Peyer's patch (tissue), 4 donors: Measurements from ENCODE around the gene CHST6. TPM values are rescaled to one million over a fixed set of nuclear protein-coding genes. Genes with fewer than 3 reads are reported as not detected.

Experiments used
- DNase-seq, 3 donors: peaks; one replicate each; pipeline ENCODE4 v3.0.0-alpha.2; 2017 to 2019
- H3K27ac ChIP-seq, 4 donors: fragments of 200-600 bp; sonication (generic); one replicate each; pipeline ENCODE4 v1.5.1; 2016 to 2019
- H3K27me3 ChIP-seq, 2 donors: fragments of 200-600 bp; sonication (generic); one replicate each; pipeline ENCODE4 v1.5.1; 2019
- H3K36me3 ChIP-seq, 3 donors: fragments of 200-600 bp; sonication (generic); one replicate each; pipeline ENCODE4 v1.5.1; 2016 to 2019
- H3K4me1 ChIP-seq, 4 donors: fragments of 200-600 bp; sonication (generic); one replicate each; pipeline ENCODE4 v1.5.1; 2016 to 2019
- H3K4me3 ChIP-seq, 4 donors: fragments of 200-600 bp; sonication (generic); 1 replicate in 3 of 4; 2 replicates in 1 of 4; pipeline ENCODE4 v1.5.1; 2016 to 2019; ENCODE audit warnings: mild to moderate bottlenecking in 1 of 4
- H3K9me3 ChIP-seq, 4 donors: fragments of 200-600 bp; sonication (generic); one replicate each; pipeline ENCODE4 v1.5.1; 2016 to 2019; ENCODE audit warnings: mild to moderate bottlenecking in 1 of 4
- CTCF ChIP-seq, 6 experiments: fragments of 450-650 bp in 4 of 6; fragments of 200-600 bp in 2 of 6; sonication (generic) in 1 of 6; IDR thresholded peaks; one replicate each; pipeline ENCODE4 v1.5.1; 2017 to 2019; ENCODE audit warnings: antibody characterized with exemption in 6 of 6, mild to moderate bottlenecking in 3 of 6, moderate library complexity in 1 of 6
- POLR2A ChIP-seq, 2 donors: fragments of 450-650 bp; IDR thresholded peaks; one replicate each; pipeline ENCODE4 v1.5.1; 2017; ENCODE audit warnings: antibody characterized with exemption in 2 of 2, mild to moderate bottlenecking in 2 of 2, moderate library complexity in 2 of 2
- total RNA-seq, 4 donors: library from RNA; depleted of rRNA; stranded (reverse); fragments of >200 nt; gene quantifications; one replicate each; pipeline ENCODE4 v1.1.0, GENCODE V29; 2016

Gene CHST6
- total RNA-seq, 4 donors from 2014 or later, result 12.8 to 50.2 (median 22.3) TPM; not detected in 1

DNA sequence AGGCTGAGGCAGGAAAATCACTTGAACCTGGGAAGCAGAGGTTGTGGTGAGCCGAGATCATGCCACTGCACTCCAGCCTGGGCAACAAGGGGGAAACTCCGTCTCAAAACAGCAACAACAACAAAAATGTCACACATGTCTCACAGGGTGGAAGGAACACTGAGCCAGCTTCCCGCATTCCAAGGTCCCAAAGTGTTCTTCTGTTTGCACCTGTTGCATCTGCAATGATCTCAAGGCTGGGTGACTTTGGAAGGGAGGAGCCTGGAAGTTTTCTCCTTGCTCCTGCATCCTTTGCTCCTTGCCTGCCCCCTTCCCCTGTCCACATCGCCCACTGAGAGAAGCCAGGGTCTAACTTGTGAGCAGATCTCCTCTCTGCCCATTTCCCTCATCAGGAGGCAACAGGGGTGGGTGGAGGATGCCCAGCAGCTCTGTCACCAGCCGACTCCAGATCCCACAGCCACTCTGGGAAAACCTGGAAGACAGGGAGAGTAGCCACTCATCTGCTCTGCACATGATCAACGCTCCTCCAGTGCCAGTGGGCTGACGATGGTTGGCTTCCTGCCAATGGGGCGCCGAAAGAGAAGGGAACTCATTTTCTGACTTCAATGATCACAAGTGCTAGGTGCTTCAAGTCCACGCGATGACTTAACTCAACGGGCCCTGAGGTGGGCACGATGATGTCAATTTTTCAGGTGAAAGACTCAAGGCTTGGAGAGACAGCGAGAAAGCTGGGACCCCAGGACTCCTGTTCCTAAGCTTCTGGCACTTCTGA, 12.6 kb downstream of the CHST6 start:
- Histone ChIP-seq H3K27me3 (no peaks in the 10 kb centered on the region), H3K36me3 (no peaks in the 10 kb centered on the region), H3K9me3 (no peaks in the 10 kb centered on the region), H3K27ac (no peak overlapping the region), H3K4me3 (no peak overlapping the region), H3K4me1 (peaks cover 0 to 12% (median 0%) of the 10 kb centered on the region in 4 donors)
- no peak for TF ChIP-seq CTCF (IDR thresholded peaks at IDR 0.05)
- TF ChIP-seq POLR2A (IDR thresholded peaks at IDR 0.05), result no peak
- DNase-seq, result no peak

DNA sequence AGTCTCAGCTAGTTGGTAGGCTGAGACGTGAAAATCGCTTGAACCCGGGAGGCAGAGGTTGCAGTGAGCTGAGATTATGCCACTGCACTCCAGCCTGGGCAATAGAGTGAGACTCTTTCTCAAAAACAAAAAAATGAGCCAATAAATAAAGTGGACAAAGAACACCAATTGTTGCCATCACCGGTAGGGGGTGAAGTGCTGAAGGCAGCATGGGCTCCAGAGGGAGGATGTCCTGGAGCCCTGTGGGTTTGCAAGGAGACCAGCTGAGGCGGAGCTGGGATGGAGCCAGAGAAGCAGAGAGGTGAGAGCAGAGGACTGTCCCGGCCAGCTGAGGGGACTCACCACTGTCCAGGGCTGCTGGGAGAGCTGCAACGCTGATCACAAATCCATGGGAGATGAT, 13.8 kb downstream of the CHST6 start:
- Histone ChIP-seq H3K27ac (no peak overlapping the region), H3K36me3 (no peaks in the 10 kb centered on the region), H3K4me1 (peaks cover 0 to 6% (median 0%) of the 10 kb centered on the region in 4 donors), H3K4me3 (no peak overlapping the region), H3K9me3 (no peaks in the 10 kb centered on the region), H3K27me3 (no peaks in the 10 kb centered on the region)
- DNase-seq, result no peak
- TF ChIP-seq POLR2A (IDR thresholded peaks at IDR 0.05) (no peak), CTCF (IDR thresholded peaks at IDR 0.05) (no peak)

GRCh38 chr16:75479421-75479990, 15.7 kb downstream of the CHST6 start:
- Histone ChIP-seq H3K9me3 (no peaks in the 10 kb centered on the region), H3K4me3 (no peak overlapping the region), H3K4me1 (no peaks in the 10 kb centered on the region), H3K36me3 (no peaks in the 10 kb centered on the region), H3K27me3 (no peaks in the 10 kb centered on the region), H3K27ac (no peak overlapping the region)
- no peak for DNase-seq
- TF ChIP-seq CTCF (IDR thresholded peaks at IDR 0.05), result no peak
- no peak for TF ChIP-seq POLR2A (IDR thresholded peaks at IDR 0.05)

- H3K4me3 ChIP-seq, result no peak overlapping the region
Observed at GRCh38 chr16:75478480-75479345, 16.5 kb downstream of the CHST6 start.

More at GRCh38 chr16:75478480-75479345, 16.5 kb downstream of the CHST6 start:
- DNase-seq, result no peak
- Histone ChIP-seq H3K36me3 (no peaks in the 10 kb centered on the region), H3K27ac (no peak overlapping the region), H3K9me3 (no peaks in the 10 kb centered on the region), H3K4me1 (no peaks in the 10 kb centered on the region), H3K27me3 (no peaks in the 10 kb centered on the region)
- TF ChIP-seq CTCF (IDR thresholded peaks at IDR 0.05) (no peak), POLR2A (IDR thresholded peaks at IDR 0.05) (no peak)
